GM21447 (cell line): ENCODE data around the gene SAMD13.
A peak's percentile ranks its signal among the peaks of the same experiment; 100 is the strongest.

ENCODE experiments used
- ATAC-seq: cut with Tn5 transposase; IDR thresholded peaks from one replicate; pipeline ENCODE4 v1.9.1; 2021; ENCODE audit not compliant: unreplicated experiment

SAMD13 gene, protein sequence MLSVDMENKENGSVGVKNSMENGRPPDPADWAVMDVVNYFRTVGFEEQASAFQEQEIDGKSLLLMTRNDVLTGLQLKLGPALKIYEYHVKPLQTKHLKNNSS

DNA sequence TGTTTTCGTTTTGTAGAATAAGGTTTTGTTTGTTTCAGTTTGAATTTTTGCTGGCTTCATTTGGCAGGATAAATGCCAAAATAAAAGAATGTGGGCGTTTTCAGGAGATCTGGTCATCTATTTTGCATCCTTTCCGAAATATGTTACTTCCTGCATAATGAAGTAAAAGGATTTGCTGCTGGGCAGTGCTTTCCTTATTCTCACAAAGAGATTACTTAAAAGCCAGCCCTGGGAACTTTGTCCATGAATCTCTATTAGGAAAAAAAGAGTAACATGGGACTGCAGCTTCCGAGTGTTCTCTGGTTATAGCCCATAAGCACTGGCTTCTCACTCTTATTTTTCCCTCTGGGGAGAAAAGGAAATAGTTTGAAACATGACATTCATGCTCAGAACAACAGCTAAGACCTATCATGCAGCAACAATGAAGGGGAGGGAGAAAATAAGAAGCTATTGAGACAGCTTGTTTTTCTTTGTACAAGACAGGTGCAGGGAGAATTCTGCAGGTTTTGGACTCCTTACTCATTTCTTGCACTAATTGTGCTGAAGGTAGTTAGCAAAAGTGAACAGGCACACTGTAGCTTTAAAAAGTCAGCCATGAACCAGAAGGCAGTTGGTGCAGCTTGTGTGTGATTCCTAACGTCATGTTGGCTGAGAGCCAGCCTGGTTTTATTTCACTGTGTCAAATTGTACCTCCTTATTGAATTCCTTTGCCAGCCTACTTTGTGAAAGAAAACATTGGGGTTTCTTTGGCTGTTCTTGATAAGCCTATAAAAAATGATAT lies at the start of gene SAMD13:
TSS of gene SAMD13 (plus strand) at position 705 of the 781 bp plus-strand sequence. CDS start 1,527 bp downstream, outside the sequence.
- no peak for ATAC-seq

DNA sequence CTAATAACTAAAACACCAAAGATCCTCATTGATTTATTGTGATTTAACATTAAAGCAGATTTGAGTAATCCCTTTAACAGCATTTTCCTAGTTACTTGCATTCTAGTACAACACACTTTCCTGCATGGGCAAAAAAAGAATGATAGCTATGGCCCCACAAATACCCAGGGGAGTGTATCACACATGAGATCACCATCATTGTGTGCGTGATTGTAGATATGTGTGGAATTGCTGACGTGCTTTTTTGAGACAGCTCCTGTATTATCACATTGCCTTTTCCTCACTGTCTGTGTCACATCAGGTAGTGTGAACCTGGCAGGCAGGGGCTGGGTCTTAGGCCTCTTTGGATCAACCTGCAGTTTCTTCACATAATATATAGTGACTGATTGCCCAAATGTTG lies 48.5 kb upstream of the SAMD13 start:
- ATAC-seq, result no peak

- ATAC-seq, result no peak
Measured at GRCh38 chr1:84253891-84254290, 47.6 kb upstream of the SAMD13 start.

- ATAC-seq, result no peak
Measured at GRCh38 chr1:84254703-84255238, 46.7 kb upstream of the SAMD13 start.

DNA sequence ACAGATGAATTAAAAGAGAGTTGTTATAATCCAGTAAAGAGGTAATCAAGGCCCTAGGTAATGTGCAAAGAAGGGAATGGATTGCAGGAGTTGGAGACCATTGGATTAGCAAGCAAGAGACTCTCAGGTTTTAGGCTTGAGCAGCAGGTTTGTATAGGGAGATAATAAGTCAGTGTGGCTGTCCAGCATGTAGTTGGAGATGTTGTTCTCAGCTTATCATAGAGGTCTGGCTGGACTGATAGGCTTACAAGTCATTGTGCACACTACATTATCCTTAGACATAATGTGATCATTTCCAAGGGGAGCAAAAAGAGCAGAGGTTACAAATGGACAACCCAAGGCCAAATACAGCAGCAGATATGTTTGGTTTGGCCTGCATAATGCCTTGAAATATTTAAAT lies 45.9 kb upstream of the SAMD13 start:
- no peak for ATAC-seq

- no peak for ATAC-seq
Measured at GRCh38 chr1:84257617-84258016, 43.9 kb upstream of the SAMD13 start.

- ATAC-seq, result no peak
Measured at GRCh38 chr1:84259376-84259775, 42.1 kb upstream of the SAMD13 start.

DNA sequence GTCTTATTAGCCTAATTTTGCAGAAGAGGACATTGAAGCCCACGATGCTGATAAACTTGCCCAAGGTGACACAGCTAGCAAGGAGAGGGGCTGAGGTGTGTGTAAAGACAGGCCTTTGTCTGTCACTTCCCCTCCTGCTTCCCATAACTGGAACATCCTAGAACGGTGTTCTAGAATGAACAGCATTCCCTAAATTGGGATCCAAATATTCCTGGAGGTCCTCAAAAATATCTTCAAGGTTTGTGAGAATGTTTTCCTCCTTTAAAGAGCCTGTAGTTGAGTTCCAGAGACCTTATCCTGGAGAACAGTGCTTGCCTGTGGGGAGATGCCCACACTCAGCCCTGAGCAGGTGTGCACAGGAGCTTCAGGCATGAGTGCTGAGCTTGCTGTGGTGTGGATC lies 41.5 kb upstream of the SAMD13 start:
- no peak for ATAC-seq

DNA sequence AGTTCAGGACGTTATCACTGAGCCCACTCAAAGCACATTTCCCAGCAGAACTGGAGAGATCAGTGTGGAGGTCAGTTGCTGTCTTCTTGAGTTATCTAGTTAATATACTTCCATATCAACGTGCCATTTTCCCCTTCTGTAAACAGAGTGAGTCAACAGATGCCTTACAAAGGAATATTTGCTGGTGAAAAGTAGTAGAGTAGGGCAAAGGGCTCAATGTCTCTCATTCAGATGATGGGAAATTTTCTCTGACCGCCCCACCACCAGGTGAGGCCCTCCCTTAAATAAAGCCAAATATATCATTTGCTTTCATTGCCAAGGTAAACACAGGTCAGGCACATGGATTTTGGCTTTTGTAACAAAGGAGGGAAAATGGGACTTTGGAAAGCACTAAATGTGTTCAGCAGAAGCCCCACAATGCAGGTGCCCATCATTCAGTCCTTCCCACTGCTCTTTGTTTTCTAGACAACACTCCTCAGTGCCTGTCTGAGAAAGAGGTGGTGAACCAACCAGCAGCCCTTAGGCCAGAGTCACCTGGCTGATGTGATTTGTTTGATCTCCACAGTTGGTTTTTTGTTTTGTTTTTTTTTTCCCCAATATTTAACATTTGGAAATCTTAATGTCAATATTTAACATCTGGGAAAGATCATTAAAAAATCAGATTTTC lies 40.5 kb upstream of the SAMD13 start:
- no peak for ATAC-seq

GRCh38 chr1:84264961-84265360 lies 36.5 kb upstream of the SAMD13 start:
- no peak for ATAC-seq

DNA sequence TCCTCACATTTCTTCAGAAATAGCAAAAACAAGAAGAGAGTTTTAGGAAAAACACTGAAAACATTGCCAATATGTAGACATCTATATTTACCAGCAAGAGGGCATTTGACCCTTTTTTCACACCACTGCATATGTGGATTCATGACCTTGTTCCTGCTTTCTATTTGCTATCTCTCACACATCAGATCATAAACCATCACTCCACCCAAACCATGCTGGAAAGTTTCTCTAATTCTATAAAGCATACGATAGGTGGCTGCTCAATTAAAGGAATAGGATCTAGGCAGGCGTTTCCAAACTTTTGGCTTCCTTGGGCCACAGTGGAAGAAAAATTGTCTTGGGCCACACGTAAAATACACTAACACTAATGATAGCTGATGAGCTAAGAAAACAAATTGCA lies 35.6 kb upstream of the SAMD13 start:
- ATAC-seq, result no peak

DNA sequence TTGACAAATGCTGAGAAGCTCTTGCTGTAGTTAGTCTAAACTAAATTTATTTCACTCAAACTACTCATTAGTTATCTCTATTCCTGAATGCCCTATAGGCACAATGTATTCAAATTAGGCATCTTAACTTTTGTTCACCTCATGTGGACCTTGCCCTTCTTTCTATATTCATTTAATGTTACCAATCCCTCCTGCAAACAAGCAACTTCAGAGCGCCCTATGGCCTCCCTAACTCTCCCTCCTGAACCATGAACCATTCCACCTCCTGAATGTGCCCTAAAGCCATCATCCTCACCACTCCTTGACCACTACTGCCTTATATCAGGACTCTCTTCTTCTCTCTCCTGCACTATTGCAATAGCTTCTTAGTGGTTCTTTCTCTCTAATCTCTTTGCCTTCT lies 34.8 kb upstream of the SAMD13 start:
- no peak for ATAC-seq

- ATAC-seq, result no peak
Measured at GRCh38 chr1:84267476-84267875, 34.0 kb upstream of the SAMD13 start.

- ATAC-seq, result no peak
Measured at GRCh38 chr1:84268346-84268745, 33.2 kb upstream of the SAMD13 start.

GRCh38 chr1:84269306-84269705 lies 32.2 kb upstream of the SAMD13 start:
- no peak for ATAC-seq

DNA sequence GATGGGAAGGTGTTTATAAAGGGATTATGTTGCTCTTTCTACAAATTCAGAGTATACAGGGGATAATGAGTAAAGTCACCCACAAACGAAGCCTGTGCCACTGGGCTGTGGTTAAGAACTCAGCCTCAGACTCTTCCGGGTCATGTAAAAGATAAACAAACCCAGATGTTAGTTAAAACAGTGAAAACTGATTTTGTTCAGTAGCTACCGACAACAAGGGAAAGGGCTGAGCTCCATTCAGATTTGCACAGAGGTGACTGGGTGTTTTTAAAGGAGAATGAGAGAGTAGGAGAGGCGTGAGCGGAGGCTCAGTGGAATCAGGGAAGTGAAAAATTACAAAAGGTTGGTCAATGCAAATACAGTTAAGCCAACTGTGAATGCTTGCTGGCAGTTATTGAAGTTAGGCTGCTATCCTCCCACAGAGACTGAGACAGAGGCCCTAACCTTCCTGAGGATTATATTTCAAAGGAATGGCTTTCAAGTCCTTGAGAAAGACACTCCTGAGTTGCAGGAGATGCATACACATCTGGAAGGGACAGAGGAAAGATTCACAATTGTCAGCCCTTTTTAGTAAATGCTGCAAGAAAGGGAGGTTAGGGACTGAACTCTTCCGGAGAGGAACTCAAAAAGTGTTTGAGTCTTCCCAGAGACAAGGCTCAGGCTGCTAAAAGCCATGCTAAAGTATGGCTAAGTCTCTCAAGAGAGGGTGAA lies 29.9 kb upstream of the SAMD13 start:
- ATAC-seq, result peak; percentile 96

GRCh38 chr1:84272401-84272800 lies 29.1 kb upstream of the SAMD13 start:
- no peak for ATAC-seq

GRCh38 chr1:84277343-84278059 lies 24.0 kb upstream of the SAMD13 start:
- ATAC-seq, result no peak

DNA sequence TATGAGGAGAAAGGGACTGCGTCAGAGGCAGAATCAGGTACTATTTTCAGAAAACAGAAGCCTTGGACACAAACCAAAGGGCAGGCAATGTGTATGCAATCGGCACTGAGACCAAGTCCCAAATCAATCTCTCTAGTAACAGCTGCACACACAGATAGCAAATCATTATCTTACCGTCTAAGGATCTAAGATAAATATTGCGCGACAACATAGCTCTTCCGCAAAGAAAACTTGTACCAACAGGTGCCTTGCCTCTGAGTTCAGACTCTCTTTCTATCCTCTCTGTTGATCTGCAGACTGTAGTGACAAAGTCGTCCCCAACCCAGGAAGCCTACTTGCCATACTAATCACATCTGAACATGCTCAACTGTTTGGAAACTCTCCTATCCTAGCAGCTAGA lies 22.6 kb upstream of the SAMD13 start:
- no peak for ATAC-seq

GRCh38 chr1:84280912-84281311 lies 20.6 kb upstream of the SAMD13 start:
- no peak for ATAC-seq
